Trophoblast cell (in vitro differentiated cells and primary cell): Measurements from ENCODE around the gene WTAP.
"Not testable (repeated sequence)": the region's sequence is repeated elsewhere in the genome, so short reads cannot be mapped to it uniquely, and the experiment has no call there.

Experiments used
- DNase-seq, 2 donors: peaks; one replicate each; pipeline ENCODE4 v3.0.0-alpha.2; 2016
- H2AFZ ChIP-seq: 2 replicates; pipeline ENCODE4 v1.6.1; 2013; ENCODE audit warnings: low read length, moderate library complexity, mild to moderate bottlenecking; ENCODE audit not compliant: insufficient read depth, poor library complexity
- H2AK5ac ChIP-seq: 2 replicates; pipeline ENCODE4 v1.6.1; 2013; ENCODE audit warnings: mild to moderate bottlenecking, low read length
- H2BK120ac ChIP-seq: 2 replicates; pipeline ENCODE4 v1.6.1; 2013; ENCODE audit warnings: low read length, mild to moderate bottlenecking, moderate library complexity; ENCODE audit not compliant: insufficient read depth, poor library complexity
- H2BK12ac ChIP-seq: 2 replicates; pipeline ENCODE4 v1.6.1; 2013; ENCODE audit warnings: mild to moderate bottlenecking, low read length, moderate library complexity
- H2BK5ac ChIP-seq: 2 replicates; pipeline ENCODE4 v1.6.1; 2013; ENCODE audit warnings: low read length, low read depth, moderate library complexity, mild to moderate bottlenecking; ENCODE audit not compliant: poor library complexity
- H3K14ac ChIP-seq: 2 replicates; pipeline ENCODE4 v1.6.1; 2013; ENCODE audit warnings: mild to moderate bottlenecking, low read length
- H3K18ac ChIP-seq: 2 replicates; pipeline ENCODE4 v1.6.1; 2013; ENCODE audit warnings: mild to moderate bottlenecking, low read length
- H3K23ac ChIP-seq: 2 replicates; pipeline ENCODE4 v1.6.1; 2013; ENCODE audit warnings: low read length
- H3K27ac ChIP-seq: 2 replicates; pipeline ENCODE4 v1.5.1; 2013; ENCODE audit warnings: low read depth, mild to moderate bottlenecking, inconsistent platforms, low read length, moderate library complexity
- H3K27me3 ChIP-seq: 2 replicates; pipeline ENCODE4 v1.6.1; 2013; ENCODE audit warnings: inconsistent platforms, mild to moderate bottlenecking, low read length, moderate library complexity; ENCODE audit not compliant: insufficient read depth
- H3K36me3 ChIP-seq, 2 experiments: 1 replicate in 1 of 2; 2 replicates in 1 of 2; pipeline ENCODE4 v1.6.1; 2013; ENCODE audit warnings: low read length in 2 of 2, mild to moderate bottlenecking in 2 of 2, moderate library complexity in 1 of 2; ENCODE audit not compliant: insufficient read depth in 2 of 2, control insufficient read depth in 1 of 2
- H3K4ac ChIP-seq: 2 replicates; pipeline ENCODE4 v1.6.1; 2013; ENCODE audit warnings: low read depth, mild to moderate bottlenecking, low read length, moderate library complexity
- H3K4me1 ChIP-seq, 2 experiments: 1 replicate in 1 of 2; 2 replicates in 1 of 2; pipeline ENCODE4 v1.6.1; 2013; ENCODE audit warnings: low read length in 2 of 2, mild to moderate bottlenecking in 2 of 2, moderate library complexity in 1 of 2; ENCODE audit not compliant: insufficient read depth in 2 of 2, control insufficient read depth in 1 of 2
- H3K4me2 ChIP-seq: 2 replicates; pipeline ENCODE4 v1.6.1; 2013; ENCODE audit warnings: inconsistent platforms, mild to moderate bottlenecking, low read length, moderate library complexity
- H3K4me3 ChIP-seq: 2 replicates; pipeline ENCODE4 v1.5.1; 2013; ENCODE audit warnings: mild to moderate bottlenecking, low read depth, low read length, inconsistent platforms
- H3K79me1 ChIP-seq: one replicate; pipeline ENCODE4 v1.6.1; 2013; ENCODE audit warnings: low read length
- H3K79me2 ChIP-seq: 2 replicates; pipeline ENCODE4 v1.6.1; 2013; ENCODE audit warnings: low read length, mild to moderate bottlenecking; ENCODE audit not compliant: control insufficient read depth, insufficient read depth, poor library complexity
- H3K9ac ChIP-seq: 2 replicates; pipeline ENCODE4 v1.6.1; 2013; ENCODE audit warnings: mild to moderate bottlenecking, low read length
- H3K9me3 ChIP-seq: 2 replicates; pipeline ENCODE4 v1.6.1; 2013; ENCODE audit warnings: low read depth, mild to moderate bottlenecking, control low read depth, inconsistent platforms, low read length; ENCODE audit not compliant: insufficient read depth
- H4K12ac ChIP-seq: 2 replicates; pipeline ENCODE4 v1.6.1; 2013; ENCODE audit warnings: low read depth, mild to moderate bottlenecking, low read length, moderate library complexity
- H4K8ac ChIP-seq: 2 replicates; pipeline ENCODE4 v1.6.1; 2013; ENCODE audit warnings: low read depth, mild to moderate bottlenecking, low read length, moderate library complexity
- H4K91ac ChIP-seq: one replicate; pipeline ENCODE4 v1.6.1; 2013; ENCODE audit warnings: low read depth, mild to moderate bottlenecking, low read length, moderate library complexity
- WGBS: extraction: QIAGEN DNeasy Blood & Tissue Kit; methylation state at CpG from one replicate; pipeline ENCODE4 v1.1.7; 2013; ENCODE audit warnings: missing lambda C conversion rate; ENCODE audit not compliant: insufficient read length, insufficient coverage; ENCODE audit errors: extremely low coverage; 5-methylcytosine and 5-hydroxymethylcytosine counted together

Gene WTAP

GRCh38 chr6:159728531-159728964 lies 1.2 kb downstream of the WTAP start:
- no peak overlapping the region for H3K14ac ChIP-seq
- no peaks in the 10 kb centered on the region for H3K9me3 ChIP-seq
- H2BK5ac ChIP-seq, result no peak overlapping the region
- no CpG with 5 or more reads among the region's 9 CpGs for WGBS
- H2BK120ac ChIP-seq, result no peak overlapping the region
- no peak overlapping the region for H3K23ac ChIP-seq
- H3K4me2 ChIP-seq, result peak overlapping the region; percentile 89
- no peaks in the 10 kb centered on the region for H3K4me1 ChIP-seq
- H4K8ac ChIP-seq, result no peak overlapping the region
- H4K91ac ChIP-seq, result no peak overlapping the region
- no peak overlapping the region for H4K12ac ChIP-seq
- H3K9ac ChIP-seq, result no peak overlapping the region
- no peaks in the 10 kb centered on the region for H3K27me3 ChIP-seq
- H3K79me1 ChIP-seq, result peaks cover 13% of the 10 kb centered on the region
- peaks cover 24% of the 10 kb centered on the region for H3K79me2 ChIP-seq
- H3K36me3 ChIP-seq, result peaks cover 2 to 5% of the 10 kb centered on the region in 2 experiments
- H3K27ac ChIP-seq, result no peak overlapping the region
- H2AK5ac ChIP-seq, result no peak overlapping the region
- no peak overlapping the region for H2BK12ac ChIP-seq
- no peak overlapping the region for H3K4me3 ChIP-seq
- DNase-seq, result no peak
- H2AFZ ChIP-seq, result no peak overlapping the region
- no peak overlapping the region for H3K18ac ChIP-seq
- no peak overlapping the region for H3K4ac ChIP-seq

GRCh38 chr6:159729598-159730331 lies 2.5 kb downstream of the WTAP start:
- Histone ChIP-seq H3K36me3 (peaks cover 0 to 5% of the 10 kb centered on the region in 2 experiments), H3K9ac (no peak overlapping the region), H3K4me3 (no peak overlapping the region), H3K27ac (no peak overlapping the region), H3K4me2 (peak overlapping the region; percentile 43), H3K18ac (no peak overlapping the region), H2BK5ac (no peak overlapping the region), H3K79me1 (peaks cover 13% of the 10 kb centered on the region), H4K8ac (no peak overlapping the region), H3K27me3 (no peaks in the 10 kb centered on the region), H2BK12ac (no peak overlapping the region), H3K4me1 (no peaks in the 10 kb centered on the region), H3K9me3 (no peaks in the 10 kb centered on the region), H4K12ac (no peak overlapping the region), H3K79me2 (peaks cover 28% of the 10 kb centered on the region), H2AFZ (no peak overlapping the region), H2AK5ac (no peak overlapping the region), H4K91ac (no peak overlapping the region), H3K23ac (no peak overlapping the region), H3K4ac (peak overlapping the region; percentile 98), H3K14ac (no peak overlapping the region), H2BK120ac (no peak overlapping the region)
- peak in 1 of 2 donors; percentile 18 for DNase-seq
- WGBS, result no CpG with 5 or more reads among the region's 4 CpGs

GRCh38 chr6:159730332-159730676 lies 3.0 kb downstream of the WTAP start:
- Histone ChIP-seq H3K4me3 (no peak overlapping the region), H3K79me2 (peaks cover 31% of the 10 kb centered on the region), H3K36me3 (peaks cover 0 to 8% of the 10 kb centered on the region in 2 experiments), H3K23ac (no peak overlapping the region), H2AK5ac (no peak overlapping the region), H3K4ac (peak overlapping the region; percentile 70), H2BK12ac (no peak overlapping the region), H3K4me2 (no peak overlapping the region), H2BK120ac (no peak overlapping the region), H4K12ac (no peak overlapping the region), H2AFZ (no peak overlapping the region), H3K14ac (no peak overlapping the region), H3K9ac (no peak overlapping the region), H3K9me3 (no peaks in the 10 kb centered on the region), H2BK5ac (no peak overlapping the region), H3K4me1 (no peaks in the 10 kb centered on the region), H4K91ac (no peak overlapping the region), H3K27me3 (no peaks in the 10 kb centered on the region), H4K8ac (no peak overlapping the region), H3K79me1 (peaks cover 13% of the 10 kb centered on the region), H3K27ac (no peak overlapping the region), H3K18ac (no peak overlapping the region)
- no peak for DNase-seq
- no CpG with 5 or more reads among the region's 6 CpGs for WGBS

- not testable (repeated sequence) for H4K12ac ChIP-seq, H3K14ac ChIP-seq, H3K27ac ChIP-seq, H2AFZ ChIP-seq, H4K91ac ChIP-seq, H3K4me2 ChIP-seq, H2BK12ac ChIP-seq, H3K79me1 ChIP-seq, H3K4me1 ChIP-seq, H3K23ac ChIP-seq, H3K4me3 ChIP-seq, H4K8ac ChIP-seq, H3K27me3 ChIP-seq, H2AK5ac ChIP-seq, DNase-seq, H2BK120ac ChIP-seq, H3K18ac ChIP-seq, H2BK5ac ChIP-seq, H3K9ac ChIP-seq, H3K9me3 ChIP-seq
- H3K79me2 ChIP-seq, result peaks cover 29% of the 10 kb centered on the region
- WGBS, result no CpG with 5 or more reads among the region's 12 CpGs
- H3K36me3 ChIP-seq, result peaks cover 2 to 13% of the 10 kb centered on the region in 2 experiments
- H3K4ac ChIP-seq, result peak overlapping the region; percentile 86
Measured at GRCh38 chr6:159732550-159732949, 5.2 kb downstream of the WTAP start.
